ENCODE measurements around the gene DMGDH.

Gene DMGDH

DNA sequence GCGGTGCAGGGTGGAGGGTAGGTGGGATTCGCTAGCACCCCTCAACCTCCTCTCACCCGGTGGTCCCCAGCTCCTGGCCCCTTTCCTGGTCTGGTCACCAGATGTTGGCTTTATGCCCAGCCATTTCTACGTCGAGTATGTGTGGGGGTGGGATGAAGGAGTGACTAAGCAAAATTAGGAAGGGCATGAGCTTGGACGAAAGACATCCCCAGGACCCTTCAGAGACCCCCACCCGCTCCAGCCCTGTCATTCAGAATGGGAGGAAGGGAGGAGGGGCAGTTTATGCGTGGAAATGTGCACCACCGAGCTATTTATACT, 835 bp upstream of the DMGDH start:
- DNase-seq (ENCODE audit: low read depth in 2 of 2): no peak

DNA sequence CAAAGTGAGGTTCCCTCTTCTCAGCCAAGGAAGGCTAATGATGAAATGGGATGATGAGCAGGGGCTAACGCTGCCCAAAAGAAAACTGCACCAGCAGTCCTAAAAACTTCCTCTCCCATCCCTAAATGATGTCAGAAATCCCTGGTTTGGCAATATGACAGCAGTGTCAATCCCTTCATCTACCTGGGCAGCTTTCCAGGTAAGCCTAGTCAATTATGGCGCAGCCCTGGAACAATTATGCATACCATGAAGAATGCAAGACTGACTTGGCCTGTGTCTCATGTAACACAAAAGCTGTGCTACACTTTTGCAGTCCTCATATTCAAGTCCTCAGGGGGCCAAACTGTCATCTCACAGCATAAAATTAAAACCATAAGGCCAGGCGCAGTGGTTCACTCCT, 7.0 kb downstream of the DMGDH start:
- DNase-seq (ENCODE audit: low read depth in 2 of 2): no peak

DNA sequence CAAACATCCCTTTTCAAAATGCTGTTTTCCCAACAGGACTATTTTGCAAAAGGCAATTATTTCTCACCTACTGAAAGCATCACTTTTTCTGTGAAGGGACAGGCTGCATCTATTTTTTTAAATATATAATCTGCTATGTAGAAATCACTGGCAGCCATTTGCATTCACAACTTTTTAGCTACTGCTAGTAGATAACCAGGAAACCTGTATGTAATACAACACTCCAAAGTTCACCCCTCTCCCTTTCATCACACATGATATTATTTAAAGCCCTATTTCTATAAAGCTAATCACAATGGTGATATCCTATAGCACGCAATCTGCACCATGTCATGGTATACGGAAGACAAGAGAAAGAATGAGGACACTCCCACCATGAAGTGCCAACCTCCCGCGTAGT, 9.8 kb downstream of the DMGDH start:
- DNase-seq (ENCODE audit: low read depth in 2 of 2): no peak

- DNase-seq (ENCODE audit: low read depth in 2 of 2): no peak
Measured at GRCh38 chr5:79056847-79057246, 12.6 kb downstream of the DMGDH start.

GRCh38 chr5:79055017-79055416, 14.5 kb downstream of the DMGDH start:
- no peak for DNase-seq (ENCODE audit: low read depth in 2 of 2)

GRCh38 chr5:79053321-79053720, 16.2 kb downstream of the DMGDH start:
- no peak for DNase-seq (ENCODE audit: low read depth in 2 of 2)

DNA sequence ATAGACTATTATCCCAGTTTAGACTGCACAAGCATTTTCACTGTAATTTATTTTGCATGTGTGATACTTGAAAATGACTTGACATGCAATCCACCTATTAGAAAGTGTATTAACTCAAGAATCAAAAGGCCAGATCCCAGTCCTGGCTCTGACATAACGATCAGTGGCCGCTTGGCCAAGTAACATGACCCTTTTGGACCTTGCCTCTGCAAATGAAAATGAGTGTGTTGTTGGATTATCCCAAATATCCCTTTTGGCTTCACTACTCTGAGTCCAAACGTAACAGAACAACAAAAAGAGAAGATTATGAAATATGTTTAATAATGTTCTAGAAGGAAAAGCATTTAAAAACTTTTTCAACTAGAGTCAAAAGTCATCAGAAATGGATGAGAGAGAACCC, 19.0 kb downstream of the DMGDH start:
- no peak for DNase-seq (ENCODE audit: low read depth in 2 of 2)

DNA sequence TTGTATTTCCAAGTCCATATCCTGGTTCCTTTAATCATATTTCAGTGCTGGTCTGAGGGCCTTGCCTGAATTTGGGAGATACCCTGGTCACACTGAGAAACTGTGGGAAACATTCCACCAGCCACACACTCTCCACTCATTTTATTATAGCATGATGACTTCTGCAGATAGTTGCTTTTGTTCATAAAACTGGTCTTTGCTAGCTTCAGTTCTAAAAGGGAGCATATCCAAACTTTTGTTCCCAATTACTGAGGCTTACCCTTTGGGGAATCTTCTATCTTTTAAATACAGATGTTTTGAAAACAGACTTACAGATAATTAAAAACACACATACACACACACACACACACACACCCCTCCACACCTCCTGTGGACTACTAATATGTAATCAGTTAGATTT, 21.0 kb downstream of the DMGDH start:
- no peak for DNase-seq (ENCODE audit: low read depth in 2 of 2)

DNA sequence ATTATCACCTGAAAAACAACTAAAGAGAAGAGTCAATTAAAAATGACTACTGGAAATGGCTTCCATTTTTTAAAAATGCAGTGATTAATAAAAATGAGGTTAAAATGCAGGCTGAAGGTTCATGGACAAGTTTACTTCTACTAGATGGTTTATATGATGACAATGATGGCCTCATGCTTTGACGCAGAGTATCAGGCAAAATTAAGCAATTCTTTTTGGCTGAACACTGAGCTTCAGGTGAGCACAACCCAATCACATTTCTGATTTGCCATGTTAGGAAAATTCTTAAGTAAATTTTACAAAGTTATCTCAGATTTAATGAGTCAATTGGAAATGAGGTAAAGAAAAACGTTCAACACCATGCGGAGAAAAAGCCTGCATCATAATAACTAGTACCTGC, 22.3 kb downstream of the DMGDH start:
- DNase-seq (ENCODE audit: low read depth in 2 of 2): no peak

- no peak for DNase-seq (ENCODE audit: low read depth in 2 of 2)
Measured at GRCh38 chr5:79042188-79042587, 27.3 kb downstream of the DMGDH start.

DNA sequence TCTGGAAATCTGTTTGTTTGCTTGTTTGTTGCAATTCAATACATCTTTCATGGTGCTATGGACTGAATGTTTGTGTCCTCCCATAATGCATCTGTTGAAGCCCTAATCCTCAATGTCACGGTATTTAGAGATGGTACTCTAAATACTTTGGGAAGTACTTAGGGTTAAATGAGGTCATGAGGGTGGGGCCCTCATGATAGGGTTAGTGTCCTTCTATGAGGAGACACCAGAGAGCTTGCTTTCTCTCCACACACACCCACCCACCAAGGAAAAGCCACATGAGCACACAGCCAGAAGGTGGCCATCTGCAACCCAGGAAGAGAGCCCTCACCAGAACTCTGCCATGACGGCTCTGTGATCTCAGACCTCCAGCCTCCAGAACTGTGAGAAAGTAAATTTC, 32.7 kb downstream of the DMGDH start:
- no peak for DNase-seq (ENCODE audit: low read depth in 2 of 2)

DNA sequence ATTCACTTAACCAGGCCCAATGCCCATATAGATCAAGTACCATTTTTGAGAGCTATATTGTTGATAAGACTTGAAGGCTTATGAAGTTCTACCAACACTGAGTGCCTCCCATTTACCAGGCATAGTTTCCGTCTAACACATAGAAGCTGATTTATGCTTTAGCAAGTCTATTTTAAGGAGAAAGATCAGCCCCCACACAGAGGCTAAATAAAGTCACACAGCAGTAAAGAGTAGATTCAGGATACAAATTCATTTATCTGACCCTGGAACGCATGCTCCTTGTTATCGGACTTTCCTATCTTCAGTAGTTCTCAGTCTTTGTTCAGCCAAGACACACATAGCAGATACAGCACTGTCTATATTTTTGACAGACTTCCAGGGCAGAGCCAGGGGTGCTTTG, 34.2 kb downstream of the DMGDH start:
- no peak for DNase-seq (ENCODE audit: low read depth in 2 of 2)

DNA sequence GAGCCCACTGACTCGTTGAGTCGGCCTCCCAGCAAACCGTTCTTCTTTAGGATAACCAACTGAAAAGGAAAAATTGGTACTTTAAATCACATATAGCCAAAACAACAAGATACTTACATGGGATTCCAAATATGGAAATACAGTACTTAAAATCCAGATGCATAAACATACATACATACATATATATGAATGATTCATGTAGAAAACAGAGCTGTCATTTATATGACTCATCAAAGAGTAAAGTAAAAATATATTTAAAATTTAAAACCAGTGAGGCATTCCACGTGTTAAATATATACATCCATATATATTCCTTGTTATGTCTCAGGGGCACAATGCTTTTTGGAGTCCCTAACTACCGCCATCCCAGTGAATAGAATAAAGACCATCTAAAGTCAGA, 36.7 kb downstream of the DMGDH start:
- no peak for DNase-seq (ENCODE audit: low read depth in 2 of 2)

DNA sequence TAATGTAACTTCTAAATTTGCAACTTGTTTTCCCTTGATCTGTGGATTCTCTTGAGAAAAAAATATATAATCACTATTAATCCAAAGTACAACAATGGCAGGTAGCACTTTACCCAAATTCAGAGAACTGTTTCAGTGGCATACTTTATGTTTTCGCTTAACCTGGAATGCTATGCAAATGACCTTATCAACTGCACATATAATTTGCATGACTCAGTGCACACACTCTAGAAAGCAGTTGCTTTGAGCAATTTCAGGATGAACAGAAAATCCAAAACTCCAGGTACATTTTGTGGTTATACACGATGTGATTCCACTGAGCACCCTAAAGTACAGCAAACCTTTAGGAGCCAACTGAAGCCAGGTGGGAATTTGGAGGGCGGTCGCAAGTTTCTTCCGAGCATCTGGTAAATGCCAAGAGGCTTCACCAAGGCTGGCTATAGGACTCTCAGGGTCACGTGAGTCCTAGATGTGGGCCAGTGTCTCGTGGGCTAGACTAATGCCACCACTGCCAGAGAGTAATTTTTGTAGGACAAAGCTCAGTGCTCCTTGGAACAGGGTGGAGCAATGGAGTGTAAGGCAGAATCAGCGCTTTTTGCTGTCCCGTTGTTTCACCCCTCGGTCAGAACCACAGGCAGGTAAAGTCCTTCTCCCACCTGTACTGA, 37.3 kb downstream of the DMGDH start:
- no peak for DNase-seq (ENCODE audit: low read depth in 2 of 2)

DNA sequence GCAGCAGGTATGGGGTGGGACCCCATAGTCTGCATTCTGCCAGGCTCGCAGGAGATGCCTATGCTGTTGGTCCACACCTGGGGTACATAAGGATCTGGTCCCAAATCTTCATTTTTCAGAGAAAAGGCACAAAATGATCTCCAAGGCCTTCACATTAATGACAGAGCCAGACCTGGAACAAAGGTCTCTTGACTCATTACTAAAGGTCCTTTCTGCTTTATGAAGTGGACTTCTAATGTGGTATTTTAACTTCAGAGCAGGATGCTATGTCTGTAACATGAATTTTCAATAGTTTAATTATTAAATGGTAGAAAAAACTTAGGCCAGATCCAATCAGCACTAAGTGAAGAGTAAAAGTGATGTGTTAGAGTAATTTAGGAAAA, 38.0 kb downstream of the DMGDH start:
- DNase-seq (ENCODE audit: low read depth in 2 of 2): no peak

- DNase-seq (ENCODE audit: low read depth in 2 of 2): no peak
Measured at GRCh38 chr5:79030663-79031484, 38.6 kb downstream of the DMGDH start.

DNA sequence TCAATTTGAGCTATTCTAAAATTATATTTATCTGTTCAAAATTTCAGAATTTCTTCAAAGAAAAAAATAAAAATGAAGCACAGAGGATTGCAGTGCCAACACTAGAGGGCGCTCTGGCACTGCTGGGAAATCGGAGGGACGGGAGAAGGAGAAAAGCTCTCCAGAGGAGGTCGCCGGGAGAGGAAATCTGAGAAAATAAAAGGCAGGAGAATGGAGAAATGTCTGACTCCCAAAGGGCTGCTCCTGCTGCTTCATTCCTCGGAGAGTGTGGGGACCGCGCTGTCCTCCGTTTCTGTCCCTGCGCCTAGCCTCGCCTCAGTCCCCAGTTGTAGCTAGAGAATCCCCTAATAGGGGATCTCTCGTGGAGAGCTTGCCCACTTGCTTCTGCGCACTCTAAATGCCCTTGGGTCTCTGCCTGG, 44.4 kb downstream of the DMGDH start:
- DNase-seq (ENCODE audit: low read depth in 2 of 2): peak; percentile 13 to 30

DNA sequence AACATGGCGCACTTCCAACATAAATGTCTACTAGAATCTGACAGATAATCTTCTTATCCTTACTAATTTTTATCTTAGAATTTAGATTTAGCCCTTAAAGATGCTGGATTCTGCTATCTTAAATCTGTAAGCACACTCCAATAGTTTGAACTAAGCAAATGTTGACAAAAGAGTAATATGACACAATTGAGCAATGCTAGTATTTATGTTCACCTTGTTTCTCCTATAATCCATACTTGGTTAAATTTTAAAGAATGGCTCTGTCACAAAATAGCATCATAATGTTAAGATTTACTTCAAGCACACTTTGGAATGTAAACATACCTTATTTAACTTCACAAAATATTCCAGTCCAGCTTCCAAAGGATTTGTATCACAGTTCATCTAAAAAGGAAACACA, 45.5 kb downstream of the DMGDH start:
- no peak for DNase-seq (ENCODE audit: low read depth in 2 of 2)

DNA sequence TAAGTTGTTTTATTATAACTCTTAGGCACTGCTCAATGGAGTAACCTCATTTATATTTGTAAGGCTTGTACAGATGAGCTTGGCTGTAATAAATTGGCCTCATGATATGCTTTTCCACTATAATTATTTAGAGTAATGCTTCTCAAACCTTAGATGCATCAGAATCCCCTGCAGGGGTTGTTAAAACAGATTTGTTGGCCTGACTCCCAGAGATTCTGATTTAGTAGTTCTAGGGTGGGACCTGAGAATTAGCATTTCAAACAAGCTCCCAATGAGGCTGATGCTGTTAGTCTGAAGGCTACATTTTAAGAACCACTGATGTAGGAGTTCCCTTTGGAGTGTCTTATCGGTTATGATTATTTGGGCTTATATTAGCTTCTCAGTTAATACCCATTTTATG, 46.1 kb downstream of the DMGDH start:
- DNase-seq (ENCODE audit: low read depth in 2 of 2): no peak

DNA sequence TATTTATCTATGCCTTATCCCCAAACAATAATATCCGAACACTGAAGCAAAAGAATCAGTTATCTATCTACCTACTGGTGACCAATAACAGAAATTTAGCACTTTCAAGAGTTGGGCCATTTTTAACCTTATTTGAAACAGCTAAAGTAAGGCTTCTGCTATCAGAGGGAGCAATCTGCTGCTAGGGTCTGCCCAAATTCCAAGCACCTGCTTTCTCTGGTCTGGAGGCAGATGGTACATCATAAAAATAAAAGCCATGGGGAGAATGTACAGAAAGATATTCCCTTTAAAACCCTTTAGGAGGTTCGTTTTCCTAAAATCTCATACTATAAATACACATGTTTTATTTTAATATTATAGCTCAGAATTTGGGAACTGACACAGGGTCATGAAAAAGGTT, 46.7 kb downstream of the DMGDH start:
- no peak for DNase-seq (ENCODE audit: low read depth in 2 of 2)

GRCh38 chr5:79021753-79022152, 47.7 kb downstream of the DMGDH start:
- no peak for DNase-seq (ENCODE audit: low read depth in 2 of 2)

GRCh38 chr5:79020861-79021561, 48.5 kb downstream of the DMGDH start:
- peak; percentile 9 to 27 for DNase-seq (ENCODE audit: low read depth in 2 of 2)

GRCh38 chr5:79014631-79015030, 54.8 kb downstream of the DMGDH start:
- DNase-seq (ENCODE audit: low read depth in 2 of 2): no peak
